ENCODE measurements around the gene CIDEC. TPM values are rescaled to one million over a fixed set of nuclear protein-coding genes. Genes with fewer than 3 reads are reported as not detected.

Gene CIDEC
- total RNA-seq, 2 experiments from 2014 or later: not detected

DNA sequence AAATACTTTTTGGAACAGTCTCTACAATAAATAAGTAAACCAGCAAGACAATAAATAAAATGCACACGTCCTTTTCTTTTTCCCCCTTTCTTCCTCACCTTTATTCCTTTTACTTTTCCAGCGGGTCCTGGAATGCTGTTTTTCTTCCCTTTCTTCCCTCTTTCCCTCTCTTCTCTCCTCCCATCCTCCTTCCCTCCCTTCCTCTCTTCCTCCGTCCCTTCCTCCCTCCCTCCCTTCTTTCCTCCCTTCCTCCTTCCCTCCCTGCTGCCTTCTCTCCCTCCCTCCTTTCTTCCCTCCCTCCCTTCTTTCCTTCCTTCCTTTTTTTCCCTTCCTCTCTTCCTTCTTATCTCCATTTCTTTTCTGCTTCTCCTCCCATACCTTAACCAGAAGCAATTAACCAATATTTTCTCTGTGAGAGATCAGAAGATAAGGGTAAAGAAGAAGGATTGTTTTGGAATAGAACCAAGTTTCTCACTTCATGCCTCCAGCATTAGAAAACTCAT, 19.3 kb upstream of the CIDEC start:
- TF ChIP-seq, protein P1, sequence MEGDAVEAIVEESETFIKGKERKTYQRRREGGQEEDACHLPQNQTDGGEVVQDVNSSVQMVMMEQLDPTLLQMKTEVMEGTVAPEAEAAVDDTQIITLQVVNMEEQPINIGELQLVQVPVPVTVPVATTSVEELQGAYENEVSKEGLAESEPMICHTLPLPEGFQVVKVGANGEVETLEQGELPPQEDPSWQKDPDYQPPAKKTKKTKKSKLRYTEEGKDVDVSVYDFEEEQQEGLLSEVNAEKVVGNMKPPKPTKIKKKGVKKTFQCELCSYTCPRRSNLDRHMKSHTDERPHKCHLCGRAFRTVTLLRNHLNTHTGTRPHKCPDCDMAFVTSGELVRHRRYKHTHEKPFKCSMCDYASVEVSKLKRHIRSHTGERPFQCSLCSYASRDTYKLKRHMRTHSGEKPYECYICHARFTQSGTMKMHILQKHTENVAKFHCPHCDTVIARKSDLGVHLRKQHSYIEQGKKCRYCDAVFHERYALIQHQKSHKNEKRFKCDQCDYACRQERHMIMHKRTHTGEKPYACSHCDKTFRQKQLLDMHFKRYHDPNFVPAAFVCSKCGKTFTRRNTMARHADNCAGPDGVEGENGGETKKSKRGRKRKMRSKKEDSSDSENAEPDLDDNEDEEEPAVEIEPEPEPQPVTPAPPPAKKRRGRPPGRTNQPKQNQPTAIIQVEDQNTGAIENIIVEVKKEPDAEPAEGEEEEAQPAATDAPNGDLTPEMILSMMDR (conservative IDR thresholded peaks at IDR 0.05; ENCODE audit: low read length): no peak
- TF ChIP-seq EZH2phosphoT487 (IDR thresholded peaks at IDR 0.05; ENCODE audit: borderline replicate concordance, low read depth, low read length): no peak
- Histone ChIP-seq H3K4me1 (ENCODE audit: insufficient read depth, low read length, poor library complexity, severe bottlenecking) (peaks cover 7% of the 10 kb centered on the region), H3K9me3 (ENCODE audit: low read length) (no peaks in the 10 kb centered on the region), H3K4me2 (ENCODE audit: low read length) (no peak overlapping the region), H3K79me2 (ENCODE audit: insufficient read depth, low read depth, low read length) (0 out of 2 replicates have a peak, but pooled peaks cover 5% of the 10 kb centered on the region), H4K20me1 (ENCODE audit: insufficient read depth, low read length) (no peaks in the 10 kb centered on the region), H3K27ac (ENCODE audit: low read depth, low read length, poor library complexity, severe bottlenecking) (no peak overlapping the region), H2AFZ (ENCODE audit: low read length) (no peak overlapping the region), H3K36me3 (ENCODE audit: insufficient read depth, low read length) (peaks cover 20% of the 10 kb centered on the region), H3K9me2 (ENCODE audit: insufficient read depth, low read length) (no peaks in the 10 kb centered on the region), H3K4me3 (ENCODE audit: low read depth, low read length, poor library complexity, severe bottlenecking) (no peak overlapping the region)
- CTCF ChIA-PET (ENCODE audit: unreplicated experiment): no interaction called here
- intact Hi-C loops (cut with micrococcal nuclease; ENCODE audit: unreplicated experiment): no loop called here
- POLR2A ChIA-PET: no interaction called here
- no peak for DNase-seq (ENCODE audit: low spot score)
- no TSS peak for BruUV-seq (replicated peaks)

DNA sequence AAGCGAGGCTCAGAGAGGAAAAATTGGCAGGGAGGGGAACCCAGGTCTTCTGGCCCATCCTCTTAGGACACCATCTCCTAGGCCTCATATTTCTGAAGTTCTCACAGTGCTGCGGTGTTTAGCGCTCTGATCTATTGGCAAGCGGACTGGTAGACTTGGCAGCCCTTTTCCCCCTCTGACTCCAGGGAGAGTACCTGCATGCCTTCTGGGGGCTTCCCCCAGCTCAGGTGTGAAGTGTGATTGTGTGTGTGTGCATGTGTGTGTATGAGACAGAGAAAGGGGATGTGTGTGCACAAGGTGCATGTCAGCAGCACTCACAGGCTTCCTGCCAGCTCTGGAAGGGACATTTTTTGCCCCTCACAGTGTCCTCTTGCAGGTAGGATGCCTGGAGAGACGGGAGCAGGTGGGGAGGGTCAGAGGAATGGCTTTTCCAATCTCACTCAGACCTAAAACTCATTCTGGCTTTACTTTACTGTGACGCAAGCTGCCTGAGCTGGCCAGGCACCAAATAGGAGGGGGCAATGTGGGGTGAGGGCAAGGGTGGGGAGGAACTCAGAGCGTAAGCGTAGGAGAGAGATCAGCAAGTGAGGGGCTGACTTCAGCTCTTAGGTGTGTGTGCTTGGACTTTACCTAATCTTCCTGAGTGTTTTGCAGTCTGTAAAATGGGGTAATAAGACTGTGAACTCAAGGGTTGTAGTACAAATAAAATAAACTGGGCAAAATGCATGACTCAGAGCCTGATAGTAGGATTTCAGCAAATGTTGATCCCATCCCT, 18.6 kb upstream of the CIDEC start:
- Histone ChIP-seq H3K4me2 (ENCODE audit: low read length) (no peak overlapping the region), H4K20me1 (ENCODE audit: insufficient read depth, low read length) (no peaks in the 10 kb centered on the region), H3K27ac (ENCODE audit: low read depth, low read length, poor library complexity, severe bottlenecking) (no peak overlapping the region), H2AFZ (ENCODE audit: low read length) (no peak overlapping the region), H3K4me1 (ENCODE audit: insufficient read depth, low read length, poor library complexity, severe bottlenecking) (peaks cover 7% of the 10 kb centered on the region), H3K9me3 (ENCODE audit: low read length) (no peaks in the 10 kb centered on the region), H3K36me3 (ENCODE audit: insufficient read depth, low read length) (peaks cover 26% of the 10 kb centered on the region), H3K79me2 (ENCODE audit: insufficient read depth, low read depth, low read length) (peaks cover 6% of the 10 kb centered on the region; the same call in 1 of the 2 replicates), H3K9me2 (ENCODE audit: insufficient read depth, low read length) (no peaks in the 10 kb centered on the region), H3K4me3 (ENCODE audit: low read depth, low read length, poor library complexity, severe bottlenecking) (no peak overlapping the region)
- intact Hi-C loops (cut with micrococcal nuclease; ENCODE audit: unreplicated experiment): no loop called here
- TF ChIP-seq EZH2phosphoT487 (IDR thresholded peaks at IDR 0.05; ENCODE audit: borderline replicate concordance, low read depth, low read length): no peak
- TF ChIP-seq, protein P1 (conservative IDR thresholded peaks at IDR 0.05; ENCODE audit: low read length): no peak
- DNase-seq (ENCODE audit: low spot score): no peak
- CTCF ChIA-PET (ENCODE audit: unreplicated experiment): no interaction called here
- BruUV-seq (replicated peaks): no TSS peak
- POLR2A ChIA-PET: interaction anchor here (0.5 to 0.6 kb wide), 2 partner anchors 394 to 601 kb away, joined by 3 to 5 read pairs; no protein-coding TSS in a partner anchor

Measured in OCI-LY7 (cell line).